ENCODE data around the gene CCL22.
"Not testable (repeated sequence)": the region's sequence is repeated elsewhere in the genome, so short reads cannot be mapped to it uniquely, and the experiment has no call there.

Gene CCL22

GRCh38 chr16:57371494-57372371 is 13.2 kb downstream of the CCL22 start:
- TF ChIP-seq CTCF (IDR thresholded peaks at IDR 0.05; ENCODE audit: low read depth, low read length): no peak
- H3K4me3 ChIP-seq (ENCODE audit: low read depth, low read length): no peak overlapping the region

GRCh38 chr16:57372372-57373116 is 14.0 kb downstream of the CCL22 start, which contains the start of gene CX3CL1:
Gene CX3CL1, plus strand, starts transcription at chr16:57372490. Its CDS starts 79 bp downstream, at chr16:57372569.
- H3K4me3 ChIP-seq (ENCODE audit: low read depth, low read length): no peak within 1 kb of the TSS
- no peak for TF ChIP-seq CTCF (IDR thresholded peaks at IDR 0.05; ENCODE audit: low read depth, low read length)

- no peak overlapping the region for H3K4me3 ChIP-seq (ENCODE audit: low read depth, low read length)
Measured at GRCh38 chr16:57373117-57373947, 14.7 kb downstream of the CCL22 start.

GRCh38 chr16:57374067-57374534 is 15.5 kb downstream of the CCL22 start:
- TF ChIP-seq CTCF (IDR thresholded peaks at IDR 0.05; ENCODE audit: low read depth, low read length): no peak
- H3K4me3 ChIP-seq (ENCODE audit: low read depth, low read length): no peak overlapping the region

More at GRCh38 chr16:57373117-57373947, 14.7 kb downstream of the CCL22 start:
- TF ChIP-seq CTCF (IDR thresholded peaks at IDR 0.05; ENCODE audit: low read depth, low read length): no peak

DNA sequence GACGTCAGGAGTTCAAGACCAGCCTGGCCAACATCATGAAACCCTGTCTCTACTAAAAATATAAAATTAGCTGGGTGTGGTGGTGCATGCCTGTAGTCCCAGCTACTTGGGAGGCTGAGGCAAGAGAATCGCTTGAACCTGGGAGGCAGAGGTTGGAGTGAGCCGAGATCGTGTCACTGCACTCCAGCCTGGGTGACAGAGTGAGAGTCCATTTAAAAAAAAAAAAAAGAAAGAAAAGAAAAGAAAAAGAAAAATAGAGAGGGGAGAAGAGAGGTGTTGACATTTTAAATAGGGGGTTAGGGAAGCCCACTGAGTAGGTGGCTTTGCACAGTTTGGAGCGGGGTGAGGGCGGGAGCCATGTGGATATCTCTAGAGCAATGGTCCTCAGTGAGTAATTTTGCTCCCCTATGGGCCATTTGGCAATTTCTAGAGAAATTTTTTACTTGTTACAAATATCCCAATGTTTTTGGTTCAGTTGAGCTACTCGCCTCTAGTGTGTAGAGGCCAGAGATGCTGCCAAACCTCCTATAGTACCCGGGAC is 16.4 kb downstream of the CCL22 start:
- not testable (repeated sequence) for H3K4me3 ChIP-seq (ENCODE audit: low read depth, low read length)

DNA sequence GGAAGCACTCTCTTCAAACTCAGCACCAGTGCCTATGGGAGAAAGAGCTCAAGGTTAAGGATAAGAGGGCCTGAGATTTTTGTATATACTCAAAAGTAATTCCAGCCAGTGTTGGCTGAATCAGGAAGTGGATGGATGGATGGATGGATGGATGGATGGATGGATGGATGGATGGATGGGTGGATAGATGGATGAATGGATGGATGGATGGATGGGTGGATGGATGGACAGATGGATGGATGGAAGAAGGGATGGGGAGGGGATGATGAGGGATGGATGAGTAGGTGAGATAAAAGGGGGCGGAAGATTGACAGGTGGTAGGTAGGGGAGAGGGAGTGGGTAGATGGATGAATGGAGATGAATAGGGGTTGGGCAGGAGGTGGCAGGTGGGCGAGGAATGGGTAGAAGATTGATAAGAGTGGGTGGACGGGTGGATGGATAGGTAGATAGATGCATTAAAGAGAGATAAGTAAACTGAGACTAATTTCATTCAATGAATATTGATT is 17.8 kb downstream of the CCL22 start:
- TF ChIP-seq CTCF (IDR thresholded peaks at IDR 0.05; ENCODE audit: low read depth, low read length): no peak
- H3K4me3 ChIP-seq (ENCODE audit: low read depth, low read length): no peak overlapping the region
